Endothelial cell of umbilical vein (primary cell): ENCODE results near the gene PPM1N. TPM values are rescaled to one million over a fixed set of nuclear protein-coding genes. Genes with fewer than 3 reads are reported as not detected.

Experiments
- BruUV-seq: library from RNA; stranded (reverse); fragments of 400-500 nt; replicated peaks from 2 replicates; lab custom pipeline; 2021; lab: Mats Ljungman, UMichigan
- CTCF ChIA-PET: fragments of 300-600, 350-600 bp; sonication (Branson Sonifier 250); formaldehyde crosslinking; loops from one replicate; lab custom pipeline; 2021; ENCODE audit warnings: antibody characterized with exemption, inconsistent platforms; lab: Charles Lee
- POLR2A ChIA-PET: fragments of 300-600, 350-600 bp; sonication (Branson Sonifier 250); formaldehyde crosslinking; loops from one replicate; lab custom pipeline; 2021; ENCODE audit warnings: antibody characterized with exemption, inconsistent platforms; lab: Charles Lee
- DNase-seq: peaks from one replicate; pipeline ENCODE4 v3.0.0-alpha.2; 2011; ENCODE audit warnings: low read depth, low spot score
- FAIRE-seq: peaks from 2 replicates; lab custom pipeline; 2011; peaks lifted over from hg19 to GRCh38; lab: Jason Lieb, UNC
- H2AFZ ChIP-seq: 2 replicates; pipeline ENCODE4 v1.6.0; 2012; ENCODE audit warnings: low read depth, low read length, control low read depth, inconsistent platforms
- H3K27ac ChIP-seq: 2 replicates; pipeline ENCODE4 v1.5.1; 2011; ENCODE audit warnings: low read depth, mild to moderate bottlenecking, control low read depth, low read length, moderate library complexity; ENCODE audit not compliant: insufficient read depth
- H3K27me3 ChIP-seq, 2 experiments: 2 replicates each; pipeline versions ENCODE4 v1.6.0 to v1.6.1; 2011; ENCODE audit warnings: low read length in 2 of 2, mixed read lengths in 1 of 2; ENCODE audit not compliant: control insufficient read depth in 2 of 2, insufficient read depth in 2 of 2
- H3K36me3 ChIP-seq, 2 experiments: 2 replicates in 1 of 2; 3 replicates in 1 of 2; pipeline ENCODE4 v1.5.1; 2011; ENCODE audit warnings: low read length in 2 of 2, mild to moderate bottlenecking in 1 of 2, moderate library complexity in 1 of 2; ENCODE audit not compliant: control insufficient read depth in 2 of 2, insufficient read depth in 2 of 2; ENCODE audit errors: extremely low read depth in 1 of 2
- H3K4me1 ChIP-seq: 3 replicates; pipeline ENCODE4 v1.5.1; 2011; ENCODE audit warnings: mild to moderate bottlenecking, low read length; ENCODE audit not compliant: control insufficient read depth, insufficient read depth; ENCODE audit errors: extremely low read depth
- H3K4me2 ChIP-seq: 2 replicates; pipeline ENCODE4 v1.6.1; 2011; ENCODE audit warnings: low read length, control low read depth, mixed read lengths; ENCODE audit not compliant: insufficient read depth
- H3K4me3 ChIP-seq, 3 experiments: fragments of 200-600 bp in 1 of 3; sonication (generic), shearing (Covaris generic) in 1 of 3; replicated peaks in 1 of 3; 2 replicates each; pipeline ENCODE4 v1.5.1; 2011 to 2016; ENCODE audit warnings: control low read depth in 3 of 3, low read length in 3 of 3, mild to moderate bottlenecking in 2 of 3, inconsistent platforms in 1 of 3, low read depth in 1 of 3, moderate library complexity in 1 of 3; ENCODE audit not compliant: insufficient read depth in 1 of 3
- H3K79me2 ChIP-seq: 2 replicates; pipeline ENCODE4 v1.6.0; 2012; ENCODE audit warnings: low read length, inconsistent platforms; ENCODE audit not compliant: control insufficient read depth, insufficient read depth
- H3K9ac ChIP-seq: replicated peaks from 2 replicates; pipeline ENCODE3; 2011; ENCODE audit warnings: low read length, control low read depth; ENCODE audit not compliant: insufficient read depth; ENCODE audit errors: extremely low read depth
- H3K9me1 ChIP-seq: replicated peaks from 3 replicates; pipeline ENCODE4 v1.6.0; 2011; ENCODE audit warnings: mild to moderate bottlenecking, low read length; ENCODE audit not compliant: control insufficient read depth, insufficient read depth; ENCODE audit errors: extremely low read depth
- H3K9me3 ChIP-seq: replicated peaks from 2 replicates; pipeline ENCODE4 v1.5.1; 2012; ENCODE audit warnings: low read length, inconsistent platforms; ENCODE audit not compliant: control insufficient read depth, insufficient read depth
- H4K20me1 ChIP-seq: replicated peaks from 2 replicates; pipeline ENCODE3; 2011; ENCODE audit warnings: mild to moderate bottlenecking, low read length; ENCODE audit not compliant: control insufficient read depth, insufficient read depth; ENCODE audit errors: extremely low read depth
- CTCF ChIP-seq, 2 donors: IDR thresholded peaks; 1 replicate in 1 of 2; 2 replicates in 1 of 2; pipeline ENCODE4 v1.5.1; 2011; ENCODE audit warnings: low read length in 2 of 2, mild to moderate bottlenecking in 2 of 2, moderate library complexity in 2 of 2, control low read depth in 1 of 2, inconsistent platforms in 1 of 2, low read depth in 1 of 2; ENCODE audit not compliant: insufficient read depth in 1 of 2; ENCODE audit errors: extremely low read depth in 1 of 2
- EZH2 ChIP-seq: IDR thresholded peaks from 2 replicates; pipeline ENCODE4 v1.6.1; 2012; ENCODE audit warnings: borderline replicate concordance, low read depth, mild to moderate bottlenecking, moderate library complexity, low read length, inconsistent platforms; ENCODE audit not compliant: severe bottlenecking
- FOS ChIP-seq: IDR thresholded peaks from 2 replicates; pipeline ENCODE4 v1.6.1; 2011; ENCODE audit warnings: mild to moderate bottlenecking, low read length, moderate library complexity, borderline replicate concordance; ENCODE audit not compliant: insufficient read depth
- GATA2 ChIP-seq: IDR thresholded peaks from 2 replicates; pipeline ENCODE4 v1.7.0; 2011; ENCODE audit warnings: low read depth, mild to moderate bottlenecking, moderate library complexity, mixed read lengths, low read length; ENCODE audit not compliant: insufficient read length, insufficient read depth
- JUN ChIP-seq: IDR thresholded peaks from 2 replicates; pipeline ENCODE4 v1.6.1; 2011; ENCODE audit warnings: borderline replicate concordance, low read depth; ENCODE audit not compliant: insufficient read length, insufficient read depth
- MAX ChIP-seq: IDR thresholded peaks from 2 replicates; pipeline ENCODE4 v1.6.1; 2011; ENCODE audit not compliant: insufficient read depth, insufficient read length
- MYC ChIP-seq: IDR thresholded peaks from one replicate; pipeline ENCODE4 v1.6.1; 2011; ENCODE audit warnings: mild to moderate bottlenecking, low read depth, low read length
- POLR2A ChIP-seq: IDR thresholded peaks from 2 replicates; pipeline ENCODE4 v1.6.1; 2012; ENCODE audit warnings: low read depth, mild to moderate bottlenecking, control low read depth, low read length
- POLR2AphosphoS5 ChIP-seq: IDR thresholded peaks from 2 replicates; pipeline ENCODE4 v1.6.1; 2012; ENCODE audit warnings: low read depth, mild to moderate bottlenecking, control low read depth, low read length, moderate library complexity; ENCODE audit not compliant: insufficient read depth
- dilution Hi-C: fragments of 300-500 bp; cut with MboI; formaldehyde crosslinking; loops from one replicate; pipeline ENCODE4 v1.15.0; 2019; ENCODE audit warnings: low sequenced_read_pairs; ENCODE audit not compliant: extremely low pct_ligation_motif_present
- intact Hi-C: fragments of 100-400 bp; cut with micrococcal nuclease; formaldehyde crosslinking; loops from one replicate; pipeline ENCODE4 v1.10.0; 2022
- polyA plus RNA-seq, 4 experiments: library from polyadenylated mRNA; depleted of rRNA in 3 of 4; stranded (reverse) in 3 of 4; unstranded in 1 of 4; fragments of >200 nt; gene quantifications; 2 replicates each; pipeline versions ENCODE4 v1.2.1 to v1.2.3, GENCODE V29; 2011 to 2012; ENCODE audit warnings: missing spikeins in 1 of 4
- total RNA-seq: library from RNA; stranded (reverse); gene quantifications from 2 replicates; pipeline ENCODE4 v1.2.3, GENCODE V29; 2021

PPM1N gene
- total and polyA plus RNA-seq, 2 donors (not counting 3 experiments of a cell fraction or from before 2014, with no cell fraction given): 0.40 to 0.48 TPM

DNA sequence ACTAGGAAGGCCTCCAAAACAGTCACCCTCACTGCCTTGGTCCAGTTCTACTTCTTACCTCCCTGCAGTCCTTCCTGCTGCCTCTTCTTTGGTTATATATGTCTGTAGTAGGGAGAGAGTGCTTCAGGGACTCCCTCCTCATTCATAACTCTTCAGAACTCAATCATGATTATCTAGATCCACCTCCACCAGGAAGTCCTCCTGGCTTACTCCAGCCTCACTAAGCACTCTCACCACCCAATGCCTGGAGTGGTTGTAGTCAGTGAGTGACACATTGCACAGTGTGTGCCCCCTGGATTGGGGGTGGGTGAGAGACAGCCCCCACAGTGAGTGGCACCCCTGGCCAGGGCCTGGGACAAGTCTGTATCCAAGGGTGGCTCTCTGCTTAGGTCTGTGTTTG, 40.5 kb upstream of the PPM1N start:
- Histone ChIP-seq H2AFZ (no peak overlapping the region), H3K9ac (no peak overlapping the region), H3K27me3 (no peaks in the 10 kb centered on the region), H4K20me1 (no peaks in the 10 kb centered on the region), H3K27ac (no peak overlapping the region), H3K9me1 (no peaks in the 10 kb centered on the region), H3K4me1 (peaks cover 12% of the 10 kb centered on the region), H3K4me3 (no peak overlapping the region), H3K36me3 (no peaks in the 10 kb centered on the region), H3K4me2 (no peak overlapping the region), H3K9me3 (no peaks in the 10 kb centered on the region), H3K79me2 (no peaks in the 10 kb centered on the region)
- intact Hi-C loops (no loop called here), dilution Hi-C loops (no loop called here)
- no TSS peak for BruUV-seq
- DNase-seq: no peak
- TF ChIP-seq EZH2 (no peak), MYC (no peak), CTCF (IDR thresholded peaks at IDR 0.05; ENCODE audit: extremely low read depth in 1 of 2, insufficient read depth in 1 of 2, low read depth in 1 of 2, low read length in 2 of 2) (no peak), GATA2 (no peak), MAX (no peak), FOS (no peak), POLR2AphosphoS5 (no peak), JUN (no peak), POLR2A (no peak)
- POLR2A ChIA-PET: interaction anchor here (1.9 kb wide), 1 partner anchor 10 kb away, joined by 6 read pairs; the partner anchor contains the start of gene FOSB
- FAIRE-seq: no peak
- CTCF ChIA-PET: interaction anchor here (7.3 kb wide), 1 partner anchor 18 kb away, joined by 58 read pairs; no protein-coding TSS in a partner anchor
